Measurements from ENCODE around the gene MICA. TPM values are rescaled to one million over a fixed set of nuclear protein-coding genes. Genes with fewer than 3 reads are reported as not detected.

Gene MICA
- total and polyA plus RNA-seq, 9 of the 15 experiments (the other 6 are each of a cell fraction or from before 2014, with no cell fraction given) = 11.8 to 24.6 (median 16.7) TPM

- Histone ChIP-seq H3K79me2 (ENCODE audit: control insufficient read depth, insufficient read depth, low read length) (no peaks in the 10 kb centered on the region), H3K27ac (ENCODE audit: extremely low read depth, low read depth, low read length) (no peak overlapping the region), H2AFZ (ENCODE audit: low read depth, low read length) (no peak overlapping the region), H3K9me3 (replicated peaks; ENCODE audit: control insufficient read depth, insufficient read depth, low read depth, low read length) (no peaks in the 10 kb centered on the region), H3K4me2 (ENCODE audit: insufficient read depth, low read length) (no peak overlapping the region), H3K36me3 (ENCODE audit: control insufficient read depth, insufficient read depth, low read length) (no peaks in the 10 kb centered on the region), H3K9me1 (ENCODE audit: control insufficient read depth, insufficient read depth, low read length) (no peaks in the 10 kb centered on the region), H3K4me1 (replicated peaks in 1 of 2; ENCODE audit: control insufficient read depth in 2 of 2, insufficient read depth in 2 of 2, low read length in 2 of 2) (peaks cover 0 to 6% of the 10 kb centered on the region in 2 experiments; a peak in 3 of 5 replicates), H4K20me1 (replicated peaks; ENCODE audit: control insufficient read depth, insufficient read depth, low read length) (0 out of 2 replicates have a peak, but pooled peaks cover 10% of the 10 kb centered on the region), H3K9ac (ENCODE audit: insufficient read depth in 1 of 2, low read depth in 2 of 2, low read length in 2 of 2) (no peak overlapping the region), H3K27me3 (ENCODE audit: control insufficient read depth in 2 of 2, insufficient read depth in 2 of 2, low read length in 2 of 2) (peaks cover 33 to 44% of the 10 kb centered on the region in 2 experiments; a peak in 4 of 5 replicates), H3K4me3 (no peak overlapping the region)
- WGBS (ENCODE audit: insufficient coverage, low coverage, missing lambda C conversion rate) = 4% methylated on average over 11 of the region's 11 CpGs
- TF ChIP-seq USF1 (CRISPR knock-in tag; IDR thresholded peaks at IDR 0.05) (peak; percentile 30), FOXK1 (CRISPR knock-in tag; IDR thresholded peaks at IDR 0.05; ENCODE audit: borderline replicate concordance) (no peak), LARP7 (IDR thresholded peaks at IDR 0.05) (no peak), BCLAF1 (IDR thresholded peaks at IDR 0.05; ENCODE audit: borderline replicate concordance in 1 of 2, control insufficient read depth in 1 of 2, low read depth in 2 of 2, low read length in 1 of 2) (no peak), TFE3 (CRISPR knock-in tag; IDR thresholded peaks at IDR 0.05) (peak; percentile 63)
- ChIA-PET POLR2A (interaction anchor here (0.6 to 1.5 kb wide), 7 partner anchors 10 to 445 kb away, joined by 3 to 5 read pairs (median 4); no protein-coding TSS in a partner anchor), CTCF (ENCODE audit: low intra/inter-chr PET ratio) (interaction anchor here (0.5 to 0.9 kb wide), 2 partner anchors 19 to 20 kb away, joined by 3 to 6 read pairs; no protein-coding TSS in a partner anchor)
- no peak for FAIRE-seq
- no peak for DNase-seq (ENCODE audit: extremely low read depth in 1 of 4, low spot score in 3 of 4)
- no TSS peak for BruUV-seq (replicated peaks)
- ATAC-seq = no peak
- in situ Hi-C loops (cut with MboI) (no loop called here), intact Hi-C loops (cut with micrococcal nuclease) (no loop called here)
These were observed 58.9 kb downstream of the MICA start for GRCh38 chr6:31462026-31462963.
